ENCODE results near the gene DIMT1. TPM values are rescaled to one million over a fixed set of nuclear protein-coding genes. Genes with fewer than 3 reads are reported as not detected.

DIMT1 gene
- total RNA-seq = 10 to 100 TPM; 46.9 to 48.9 TPM

DNA sequence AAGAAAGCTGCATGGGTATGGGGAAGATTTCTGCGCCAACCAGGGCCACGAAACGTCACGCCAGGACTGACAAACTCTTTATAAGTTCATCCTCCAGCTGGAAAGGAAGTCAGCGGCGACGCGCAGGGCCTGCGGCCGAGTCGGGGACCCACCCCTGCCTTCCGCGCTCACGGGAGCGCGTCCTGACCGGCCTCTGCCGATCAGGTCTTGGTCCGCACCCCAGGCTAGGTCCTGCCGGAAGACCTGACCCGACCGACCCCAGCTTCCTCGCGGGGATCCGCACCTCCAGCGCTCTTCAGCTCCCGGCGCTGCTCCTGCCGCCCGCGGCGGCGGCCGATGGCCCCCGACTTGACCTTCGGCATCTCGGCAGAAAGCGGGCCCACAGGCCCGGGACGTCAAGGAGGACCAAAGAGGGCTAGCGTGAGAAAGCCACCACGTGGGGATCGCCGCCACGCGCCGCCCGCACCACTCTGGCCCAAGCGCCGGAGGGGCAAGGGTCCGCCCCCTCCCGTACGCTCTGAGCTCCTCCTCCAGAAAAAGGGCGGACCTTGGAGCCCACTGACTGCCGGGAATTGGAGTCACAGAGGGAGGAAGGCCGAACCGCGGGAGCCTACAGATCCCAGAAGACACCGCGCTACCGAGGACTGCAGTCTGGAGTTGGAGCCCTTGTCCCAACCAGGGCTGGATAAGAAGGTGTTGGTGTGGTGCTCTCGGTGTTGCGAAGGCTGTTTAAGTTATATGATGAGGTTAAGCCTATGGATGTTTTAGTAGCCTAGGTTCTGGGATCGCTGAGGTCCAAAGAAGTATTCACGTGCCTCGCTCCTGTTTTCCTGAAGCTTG, at the start of gene DIMT1:
Gene DIMT1 (minus strand): TSS at position 495 of the 840 bp plus-strand sequence. CDS start 133 bp downstream, at position 362.
- Mint-ChIP-seq H3K9me3 (no peaks in the 10 kb centered on the region), H3K36me3 (peaks cover 20% of the 10 kb centered on the region), H3K27ac (peak within 1 kb of the TSS; percentile 93), H3K27me3 (no peaks in the 10 kb centered on the region), H3K4me3 (peak within 1 kb of the TSS; percentile 100), H3K4me1 (ENCODE audit: low read depth) (peaks cover 29% of the 10 kb centered on the region)
- peak; percentile 97 for DNase-seq
- ChIA-PET POLR2A (interaction anchor here (1.0 to 2.8 kb wide), 16 partner anchors 8 to 1072 kb away, joined by 3 to 60 read pairs (median 4); partner anchors contain the start of genes IPO11 and KIF2A), CTCF (interaction anchor here (0.7 to 4.2 kb wide), 13 partner anchors 9 to 179 kb away, joined by 3 to 23 read pairs (median 4); partner anchors contain the start of genes IPO11 and KIF2A)
- intact Hi-C loops (cut with micrococcal nuclease) = loop anchor here (1.0 to 5.0 kb wide), 5 partner anchors 9 to 181 kb away; partner anchors contain the start of genes IPO11 and KIF2A

DNA sequence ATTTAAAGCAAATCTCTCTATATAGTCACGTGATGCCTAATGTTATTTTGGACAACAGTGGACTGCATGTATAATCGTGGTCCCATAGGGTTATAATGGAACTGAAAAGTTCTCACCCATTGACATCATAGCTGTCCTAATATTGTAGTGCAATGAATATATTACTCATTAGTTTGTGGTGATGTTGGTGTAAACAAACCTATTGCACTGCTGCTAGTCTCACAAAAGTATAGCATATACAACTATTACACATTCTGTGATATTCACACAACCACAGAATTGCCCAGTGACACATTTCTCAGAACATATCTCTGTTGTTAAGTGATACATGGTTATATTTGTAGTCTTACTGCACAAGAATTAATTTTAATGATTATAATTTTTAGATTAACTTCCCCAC, 46.6 kb upstream of the DIMT1 start:
- intact Hi-C loops (cut with micrococcal nuclease) = no loop called here
- no peaks in the 10 kb centered on the region for H3K9me3 Mint-ChIP-seq
- no peaks in the 10 kb centered on the region for H3K4me1 Mint-ChIP-seq (ENCODE audit: low read depth)
- H3K27ac Mint-ChIP-seq = no peak overlapping the region
- no peak for DNase-seq
- ChIA-PET CTCF (interaction anchor here (1.6 kb wide), 1 partner anchor 10 kb away, joined by 4 read pairs; no protein-coding TSS in a partner anchor), POLR2A (interaction anchor here (0.7 kb wide), 1 partner anchor 17 kb away, joined by 3 read pairs; no protein-coding TSS in a partner anchor)
- H3K4me3 Mint-ChIP-seq = no peak overlapping the region
- H3K36me3 Mint-ChIP-seq = peaks cover 16% of the 10 kb centered on the region
- H3K27me3 Mint-ChIP-seq = no peaks in the 10 kb centered on the region

DNA sequence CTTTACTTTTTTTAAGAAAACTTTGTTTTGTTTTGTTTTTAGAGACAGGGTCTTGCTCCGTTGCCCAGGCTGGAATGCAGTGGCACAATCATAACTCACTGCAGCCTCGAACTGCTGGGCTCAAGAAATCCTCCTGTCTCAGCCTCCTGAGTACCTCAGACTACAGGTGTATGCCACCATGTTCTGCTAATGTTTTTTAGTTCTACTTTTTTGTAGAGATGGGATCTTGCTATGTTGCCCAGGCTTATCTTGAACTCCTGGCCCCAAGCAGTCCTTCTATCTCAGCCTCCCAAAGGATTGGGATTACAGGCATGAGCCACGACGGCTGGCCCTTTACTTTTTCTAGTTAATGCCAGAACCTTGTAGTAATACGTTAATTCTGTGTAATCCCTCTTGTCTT, 44.8 kb upstream of the DIMT1 start:
- no peaks in the 10 kb centered on the region for H3K9me3 Mint-ChIP-seq
- POLR2A ChIA-PET = no interaction called here
- CTCF ChIA-PET = no interaction called here
- no peaks in the 10 kb centered on the region for H3K4me1 Mint-ChIP-seq (ENCODE audit: low read depth)
- intact Hi-C loops (cut with micrococcal nuclease) = no loop called here
- no peak overlapping the region for H3K4me3 Mint-ChIP-seq
- H3K27me3 Mint-ChIP-seq = no peaks in the 10 kb centered on the region
- H3K27ac Mint-ChIP-seq = no peak overlapping the region
- H3K36me3 Mint-ChIP-seq = peaks cover 20% of the 10 kb centered on the region
- DNase-seq = no peak

DNA sequence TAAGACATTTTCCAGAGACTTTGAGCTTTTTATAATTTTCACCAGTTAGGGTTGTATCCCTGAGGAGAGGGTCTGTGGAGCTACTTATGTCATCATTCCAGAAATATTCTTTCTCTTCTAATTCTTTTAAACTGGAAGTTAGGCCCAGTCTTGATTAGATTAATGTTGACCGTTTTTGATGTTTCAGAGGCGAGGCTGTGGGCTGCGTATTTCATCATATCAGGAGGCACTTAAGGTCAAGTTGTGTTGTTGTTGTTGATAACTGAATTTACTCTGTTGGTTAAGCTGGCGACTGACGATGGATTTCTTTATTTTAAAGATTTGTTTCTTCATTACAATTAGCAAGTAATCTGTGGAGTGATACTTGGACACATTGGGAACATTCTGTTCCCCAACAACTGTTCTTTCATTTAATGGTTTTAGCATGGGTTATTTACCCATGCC, 28.9 kb upstream of the DIMT1 start:
- Mint-ChIP-seq H3K27me3 (no peaks in the 10 kb centered on the region), H3K4me3 (no peak overlapping the region), H3K36me3 (no peaks in the 10 kb centered on the region), H3K27ac (no peak overlapping the region), H3K4me1 (ENCODE audit: low read depth) (peaks cover 10% of the 10 kb centered on the region), H3K9me3 (no peaks in the 10 kb centered on the region)
- intact Hi-C loops (cut with micrococcal nuclease) = no loop called here
- CTCF ChIA-PET = interaction anchor here (0.6 to 0.9 kb wide), 2 partner anchors 11 to 14 kb away, joined by 4 to 5 read pairs; no protein-coding TSS in a partner anchor
- no peak for DNase-seq
- POLR2A ChIA-PET = interaction anchor here (1.1 kb wide), 1 partner anchor 21 kb away, joined by 3 read pairs; no protein-coding TSS in a partner anchor

DNA sequence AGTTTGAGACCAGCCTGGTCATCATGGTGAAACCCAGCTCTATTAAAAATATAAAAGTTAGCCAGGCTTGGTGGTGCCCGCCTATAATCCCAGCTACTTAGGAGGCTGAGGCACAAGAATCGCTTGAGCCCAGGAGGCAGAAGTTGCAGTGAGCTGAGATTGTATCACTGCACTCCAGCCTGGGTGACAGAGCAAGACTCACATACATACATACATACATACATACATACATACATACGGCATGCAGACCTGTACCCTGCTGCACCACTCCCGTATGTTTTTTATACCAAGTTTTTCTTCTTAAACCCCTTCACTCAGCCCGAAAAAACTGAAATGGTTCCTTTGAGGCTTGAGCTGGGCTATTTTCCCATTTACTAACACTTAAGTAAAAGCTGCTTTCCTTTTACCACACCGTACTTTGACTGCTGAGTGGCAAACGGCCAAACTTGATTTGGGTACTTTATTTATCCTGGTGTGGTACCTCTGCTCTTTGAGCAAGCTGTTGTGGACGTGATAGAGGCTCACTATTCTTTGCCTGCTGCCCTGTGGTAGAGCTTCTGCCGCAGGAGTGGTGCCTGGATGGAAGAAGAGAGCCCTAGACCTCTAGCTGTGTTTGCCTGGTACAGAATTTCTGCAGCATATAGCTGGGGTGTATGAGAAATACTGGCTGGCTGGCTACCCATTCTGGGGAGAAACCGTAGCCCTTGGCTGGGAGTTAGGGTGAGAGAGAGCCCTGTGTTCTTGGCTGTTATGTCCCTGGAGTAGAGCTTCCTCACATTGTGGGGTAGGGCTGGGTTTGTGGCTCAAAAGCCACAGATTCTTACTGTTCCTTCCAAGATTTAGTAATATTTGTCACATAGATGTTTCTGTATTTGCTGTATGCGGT, 28.3 kb upstream of the DIMT1 start:
- DNase-seq = no peak
- H3K4me3 Mint-ChIP-seq = no peak overlapping the region

DNA sequence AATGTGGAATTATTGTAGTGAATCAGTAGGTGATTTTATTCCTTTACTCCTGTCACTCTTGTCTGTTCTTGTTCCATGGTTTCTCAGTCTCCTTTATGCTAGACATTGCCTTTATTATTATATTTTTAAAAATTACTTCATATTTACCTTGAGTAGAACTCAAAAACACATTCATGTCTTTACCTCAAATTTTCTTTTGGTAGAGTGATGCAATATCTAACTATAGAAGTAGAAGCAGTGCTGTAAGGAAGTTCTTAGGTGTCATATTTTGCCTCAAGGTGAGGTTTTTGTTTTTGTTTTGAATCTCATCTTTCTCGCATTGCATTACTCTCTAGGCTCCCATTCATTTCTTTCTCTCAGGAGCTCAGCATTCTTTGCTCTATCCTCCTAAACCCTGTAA, 21.1 kb upstream of the DIMT1 start:
- ChIA-PET CTCF (interaction anchor here (1.0 kb wide), 1 partner anchor 19 kb away, joined by 3 read pairs; no protein-coding TSS in a partner anchor), POLR2A (no interaction called here)
- Mint-ChIP-seq H3K36me3 (peaks cover 5% of the 10 kb centered on the region), H3K9me3 (no peaks in the 10 kb centered on the region), H3K27me3 (no peaks in the 10 kb centered on the region), H3K27ac (no peak overlapping the region), H3K4me1 (ENCODE audit: low read depth) (peaks cover 5% of the 10 kb centered on the region), H3K4me3 (no peak overlapping the region)
- intact Hi-C loops (cut with micrococcal nuclease) = no loop called here
- no peak for DNase-seq

More for the DNA sequence above, 28.3 kb upstream of the DIMT1 start:
- H3K27me3 Mint-ChIP-seq = no peaks in the 10 kb centered on the region
- H3K36me3 Mint-ChIP-seq = no peaks in the 10 kb centered on the region
- peaks cover 10% of the 10 kb centered on the region for H3K4me1 Mint-ChIP-seq (ENCODE audit: low read depth)
- ChIA-PET POLR2A (interaction anchor here (1.1 kb wide), 1 partner anchor 20 kb away, joined by 3 read pairs; no protein-coding TSS in a partner anchor), CTCF (interaction anchor here (0.6 to 0.9 kb wide), 2 partner anchors 12 to 15 kb away, joined by 4 to 5 read pairs; no protein-coding TSS in a partner anchor)
- H3K9me3 Mint-ChIP-seq = no peaks in the 10 kb centered on the region
- intact Hi-C loops (cut with micrococcal nuclease) = no loop called here
- H3K27ac Mint-ChIP-seq = no peak overlapping the region

DNA sequence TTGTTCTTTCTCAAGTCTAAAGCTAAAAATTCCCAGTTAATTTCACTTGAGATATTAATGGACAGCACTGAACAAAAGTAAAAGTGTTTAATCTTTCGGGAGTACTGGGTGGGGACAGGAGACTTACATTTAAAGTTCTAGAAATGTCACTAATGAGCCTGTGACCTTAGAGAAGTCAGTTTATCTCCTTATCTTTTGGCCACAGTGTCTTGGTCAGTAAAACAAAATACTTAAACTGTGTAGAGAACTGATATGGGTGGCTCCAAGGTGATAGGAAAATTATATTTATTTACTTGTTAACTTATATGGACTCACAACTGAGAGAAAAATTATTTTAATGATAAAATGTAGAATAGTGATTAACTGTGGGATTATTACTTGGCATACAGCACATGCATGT, 17.7 kb upstream of the DIMT1 start:
- no peaks in the 10 kb centered on the region for H3K9me3 Mint-ChIP-seq
- no peak overlapping the region for H3K27ac Mint-ChIP-seq
- ChIA-PET CTCF (no interaction called here), POLR2A (no interaction called here)
- H3K36me3 Mint-ChIP-seq = peaks cover 8% of the 10 kb centered on the region
- no peak overlapping the region for H3K4me3 Mint-ChIP-seq
- intact Hi-C loops (cut with micrococcal nuclease) = no loop called here
- no peaks in the 10 kb centered on the region for H3K27me3 Mint-ChIP-seq
- DNase-seq = no peak
- H3K4me1 Mint-ChIP-seq (ENCODE audit: low read depth) = peaks cover 9% of the 10 kb centered on the region

DNA sequence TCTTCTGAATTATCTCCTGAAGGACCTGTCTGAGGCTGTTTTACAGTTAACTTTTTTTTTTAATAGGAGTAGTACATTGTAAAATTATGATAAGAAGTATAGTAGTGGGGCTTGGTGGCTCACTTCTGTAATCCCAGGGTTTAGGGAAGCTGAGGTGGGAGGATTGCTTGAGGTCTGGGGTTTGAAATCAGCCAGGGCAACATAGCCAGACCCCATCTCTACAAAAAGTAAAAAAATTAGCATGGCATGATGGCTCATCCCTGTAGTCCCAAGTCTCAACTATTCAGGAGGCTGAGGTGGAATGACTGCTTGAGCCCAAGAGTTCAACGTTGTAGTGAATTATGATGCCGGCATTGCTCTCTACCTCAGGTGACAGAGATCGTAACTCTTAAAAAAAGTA, 15.9 kb upstream of the DIMT1 start:
- H3K27me3 Mint-ChIP-seq = no peaks in the 10 kb centered on the region
- H3K4me1 Mint-ChIP-seq (ENCODE audit: low read depth) = peaks cover 9% of the 10 kb centered on the region
- no peak overlapping the region for H3K27ac Mint-ChIP-seq
- H3K9me3 Mint-ChIP-seq = no peaks in the 10 kb centered on the region
- POLR2A ChIA-PET = no interaction called here
- CTCF ChIA-PET = interaction anchor here (0.8 to 1.7 kb wide), 2 partner anchors 24 to 41 kb away, joined by 3 to 4 read pairs; no protein-coding TSS in a partner anchor
- intact Hi-C loops (cut with micrococcal nuclease) = loop anchor here (10.0 kb wide), 1 partner anchor 1085 kb away; the partner anchor contains the start of gene ZSWIM6
- H3K4me3 Mint-ChIP-seq = no peak overlapping the region
- peaks cover 6% of the 10 kb centered on the region for H3K36me3 Mint-ChIP-seq
- no peak for DNase-seq

DNA sequence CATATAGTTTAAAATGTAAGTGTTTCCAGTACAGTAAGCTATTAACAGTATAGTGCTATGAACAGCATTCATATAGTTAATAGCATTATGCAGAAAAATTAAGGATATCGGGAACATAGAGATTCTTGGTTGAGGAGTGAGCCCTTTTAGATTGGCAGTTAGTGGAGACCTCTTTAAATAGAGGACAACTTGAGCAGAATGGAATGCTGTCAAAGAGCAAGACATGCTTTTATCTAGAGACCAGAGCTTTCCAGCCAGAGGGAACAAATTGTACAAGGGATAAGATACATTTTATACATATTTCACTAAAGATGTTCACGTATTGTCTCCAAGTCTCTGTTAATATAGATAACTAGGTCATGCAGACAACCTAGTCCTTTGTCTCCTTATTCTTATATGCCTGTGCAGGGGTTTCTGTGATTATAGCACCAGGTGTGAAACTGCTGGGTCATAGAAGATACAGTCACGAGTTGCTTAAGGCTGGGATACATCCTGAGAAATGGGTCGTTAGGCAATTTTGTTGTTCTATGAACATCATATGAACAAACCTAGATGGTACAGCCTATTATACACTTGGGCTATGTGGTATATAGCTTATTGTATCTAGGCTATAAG, 14.9 kb upstream of the DIMT1 start:
- H3K27me3 Mint-ChIP-seq = no peaks in the 10 kb centered on the region
- no peak overlapping the region for H3K4me3 Mint-ChIP-seq
- CTCF ChIA-PET = interaction anchor here (1.0 to 1.7 kb wide), 2 partner anchors 25 to 42 kb away, joined by 4 to 5 read pairs; no protein-coding TSS in a partner anchor
- intact Hi-C loops (cut with micrococcal nuclease) = loop anchor here (10.0 kb wide), 1 partner anchor 1084 kb away; the partner anchor contains the start of gene ZSWIM6
- no peaks in the 10 kb centered on the region for H3K9me3 Mint-ChIP-seq
- H3K36me3 Mint-ChIP-seq = peaks cover 4% of the 10 kb centered on the region
- H3K4me1 Mint-ChIP-seq (ENCODE audit: low read depth) = peaks cover 16% of the 10 kb centered on the region
- POLR2A ChIA-PET = no interaction called here
- H3K27ac Mint-ChIP-seq = no peak overlapping the region
- no peak for DNase-seq

DNA sequence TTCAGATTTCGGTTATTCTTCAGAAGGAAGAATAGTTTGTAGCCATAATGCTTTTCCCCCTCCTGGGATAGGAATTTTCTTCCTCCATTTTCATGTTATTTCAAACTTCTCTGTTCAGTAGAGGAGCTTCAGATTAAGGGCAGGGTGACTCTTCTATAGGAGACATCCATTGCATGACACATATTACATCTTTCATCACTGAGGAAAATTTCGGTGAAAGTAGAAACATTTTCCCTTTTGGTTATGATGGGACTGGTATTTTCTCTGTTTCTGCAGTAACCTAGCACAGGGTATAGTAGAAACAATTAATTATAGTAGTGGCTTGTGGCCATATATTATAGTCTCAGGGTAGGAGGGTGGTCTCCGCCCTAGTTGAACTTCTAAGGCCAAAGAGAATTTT, 10.0 kb upstream of the DIMT1 start:
- Mint-ChIP-seq H3K36me3 (peaks cover 5% of the 10 kb centered on the region), H3K27me3 (peaks cover 2% of the 10 kb centered on the region), H3K4me1 (ENCODE audit: low read depth) (peaks cover 23% of the 10 kb centered on the region), H3K9me3 (peaks cover 3% of the 10 kb centered on the region), H3K4me3 (peak overlapping the region; percentile 87), H3K27ac (no peak overlapping the region)
- no peak for DNase-seq
- ChIA-PET CTCF (interaction anchor here (1.1 to 2.6 kb wide), 3 partner anchors 10 to 190 kb away, joined by 3 to 18 read pairs (median 3); partner anchors contain the start of gene DIMT1), POLR2A (interaction anchor here (0.5 to 3.1 kb wide), 5 partner anchors 10 to 128 kb away, joined by 3 to 60 read pairs (median 4); partner anchors contain the start of genes DIMT1 and KIF2A)
- intact Hi-C loops (cut with micrococcal nuclease) = loop anchor here (5.0 to 10.0 kb wide), 2 partner anchors 164 to 1079 kb away; partner anchors contain the start of genes LRRC70 and ZSWIM6

All from activated CD4-positive, alpha-beta memory T cell treated with anti-CD3 and anti-CD28 coated beads for 36 hours (primary cell).